Measurements from ENCODE around the gene GZMM. TPM values are rescaled to one million over a fixed set of nuclear protein-coding genes. Genes with fewer than 3 reads are reported as not detected.

Gene GZMM
- total RNA-seq, 1 donor from 2014 or later = not detected

GRCh38 chr19:597406-598315, 53.8 kb downstream of the GZMM start:
- peaks cover 18% of the 10 kb centered on the region for H3K9me3 Mint-ChIP-seq
- no peak overlapping the region for H3K9ac ChIP-seq
- H3K4me1 ChIP-seq = peaks cover 13% of the 10 kb centered on the region
- H3K4me2 ChIP-seq = no peak overlapping the region
- no peaks in the 10 kb centered on the region for H3K4me1 Mint-ChIP-seq
- no peak overlapping the region for H3K27ac ChIP-seq
- H3F3A ChIP-seq (ENCODE audit: low read depth) = peaks cover 10% of the 10 kb centered on the region
- no peak for TF ChIP-seq CTCF (IDR thresholded peaks at IDR 0.05)
- no peak for TF ChIP-seq EZH2phosphoT487 (IDR thresholded peaks at IDR 0.05)
- TF ChIP-seq EZH2 (IDR thresholded peaks at IDR 0.05) = no peak
- H3K27me3 ChIP-seq = peaks cover 25% of the 10 kb centered on the region
- H4K20me1 ChIP-seq (ENCODE audit: low read depth) = peaks cover 35% of the 10 kb centered on the region
- no peaks in the 10 kb centered on the region for H3K79me2 ChIP-seq (ENCODE audit: low read depth)
- H3K27me3 Mint-ChIP-seq (ENCODE audit: insufficient read depth, low read depth) = peaks cover 25% of the 10 kb centered on the region
- DNase-seq (ENCODE audit: low spot score) = no peak
- H2AFZ ChIP-seq (replicated peaks) = no peak overlapping the region
- H3K4me3 Mint-ChIP-seq = no peak overlapping the region
- no peak overlapping the region for H3K27ac Mint-ChIP-seq
- H3K36me3 ChIP-seq = no peaks in the 10 kb centered on the region
- H3K4me3 ChIP-seq = no peak overlapping the region
- no peaks in the 10 kb centered on the region for H3K9me3 ChIP-seq (ENCODE audit: low read depth)
- no peaks in the 10 kb centered on the region for H3K36me3 Mint-ChIP-seq

Other genes starting within 250 kb of the GZMM start
- gene MIER2, start 199.3 kb upstream of the GZMM start, total RNA-seq (ENCODE audit: low replicate concordance) = 12.9 and 20.6 TPM in 2 replicates
- 2.3 and 18.6 TPM in 2 replicates for gene C2CD4C, start 134.9 kb upstream of the GZMM start, total RNA-seq (ENCODE audit: low replicate concordance)
- gene SHC2, start 83.0 kb upstream of the GZMM start, total RNA-seq (ENCODE audit: low replicate concordance) = 3.2 and 15.9 TPM in 2 replicates
- gene MADCAM1, start 47.6 kb upstream of the GZMM start, total RNA-seq (ENCODE audit: low replicate concordance) = 0.09 TPM in 1 of 2 replicates, not detected in the other
- 9.4 and 31.1 TPM in 2 replicates for gene TPGS1, start 36.6 kb upstream of the GZMM start, total RNA-seq (ENCODE audit: low replicate concordance)
- 42.5 and 92.6 TPM in 2 replicates for gene CDC34, start 12.3 kb upstream of the GZMM start, total RNA-seq (ENCODE audit: low replicate concordance)
- 330 and 913 TPM in 2 replicates for gene BSG, start 28.5 kb downstream of the GZMM start, total RNA-seq (ENCODE audit: low replicate concordance)
- 0.06 TPM in 1 of 2 replicates, not detected in the other for gene HCN2, start 45.8 kb downstream of the GZMM start, total RNA-seq (ENCODE audit: low replicate concordance)
- gene POLRMT, start 89.5 kb downstream of the GZMM start, total RNA-seq (ENCODE audit: low replicate concordance) = 14.1 and 68.6 TPM in 2 replicates
- 0.37 TPM in 1 of 2 replicates, not detected in the other for gene FGF22, start 95.8 kb downstream of the GZMM start, total RNA-seq (ENCODE audit: low replicate concordance)
- 9.7 and 50.9 TPM in 2 replicates for gene RNF126, start 119.2 kb downstream of the GZMM start, total RNA-seq (ENCODE audit: low replicate concordance)
- gene FSTL3, start 132.3 kb downstream of the GZMM start, total RNA-seq (ENCODE audit: low replicate concordance) = 2.4 and 21.9 TPM in 2 replicates
- gene PRSS57, start 151.4 kb downstream of the GZMM start, total RNA-seq (ENCODE audit: low replicate concordance) = not detected in 2 replicates
- 13.9 and 40.7 TPM in 2 replicates for gene PALM, start 164.9 kb downstream of the GZMM start, total RNA-seq (ENCODE audit: low replicate concordance)
- gene MISP, start 207.1 kb downstream of the GZMM start, total RNA-seq (ENCODE audit: low replicate concordance) = not detected in 2 replicates

Measured in neural progenitor cell (in vitro differentiated cells).